Measurements from ENCODE around the gene NTN5.

The NTN5 gene

DNA sequence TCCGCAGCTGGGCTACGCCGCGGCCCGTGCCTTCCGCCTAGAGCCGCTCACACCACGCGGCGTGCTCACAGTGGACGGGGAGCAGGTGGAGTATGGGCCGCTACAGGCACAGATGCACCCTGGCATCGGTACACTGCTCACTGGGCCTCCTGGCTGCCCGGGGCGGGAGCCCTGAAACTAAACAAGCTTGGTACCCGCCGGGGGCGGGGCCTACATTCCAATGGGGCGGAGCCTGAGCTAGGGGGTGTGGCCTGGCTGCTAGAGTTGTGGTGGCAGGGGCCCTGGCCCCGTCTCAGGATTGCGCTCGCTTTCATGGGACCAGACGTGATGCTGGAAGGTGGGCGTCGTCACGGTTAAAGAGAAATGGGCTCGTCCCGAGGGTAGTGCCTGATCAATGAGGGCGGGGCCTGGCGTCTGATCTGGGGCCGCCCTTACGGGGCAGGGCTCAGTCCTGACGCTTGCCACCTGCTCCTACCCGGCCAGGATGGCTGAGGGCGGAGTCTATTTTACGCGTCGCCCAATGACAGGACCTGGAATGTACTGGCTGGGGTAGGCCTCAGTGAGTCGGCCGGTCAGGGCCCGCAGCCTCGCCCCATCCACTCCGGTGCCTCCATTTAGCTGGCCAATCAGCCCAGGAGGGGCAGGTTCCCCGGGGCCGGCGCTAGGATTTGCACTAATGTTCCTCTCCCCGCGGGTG lies 43.1 kb downstream of the NTN5 start:
- no peak for DNase-seq (ENCODE audit: extremely low read depth, insufficient read length)
- no peak overlapping the region for H3K4me3 ChIP-seq (replicated peaks; ENCODE audit: low read depth, low read length)
- H3K36me3 ChIP-seq (ENCODE audit: control insufficient read depth, insufficient read depth, low read length), result peaks cover 10% of the 10 kb centered on the region
- H3K27me3 ChIP-seq (replicated peaks; ENCODE audit: control insufficient read depth, insufficient read depth, low read length), result no peaks in the 10 kb centered on the region
- TF ChIP-seq, protein P1, sequence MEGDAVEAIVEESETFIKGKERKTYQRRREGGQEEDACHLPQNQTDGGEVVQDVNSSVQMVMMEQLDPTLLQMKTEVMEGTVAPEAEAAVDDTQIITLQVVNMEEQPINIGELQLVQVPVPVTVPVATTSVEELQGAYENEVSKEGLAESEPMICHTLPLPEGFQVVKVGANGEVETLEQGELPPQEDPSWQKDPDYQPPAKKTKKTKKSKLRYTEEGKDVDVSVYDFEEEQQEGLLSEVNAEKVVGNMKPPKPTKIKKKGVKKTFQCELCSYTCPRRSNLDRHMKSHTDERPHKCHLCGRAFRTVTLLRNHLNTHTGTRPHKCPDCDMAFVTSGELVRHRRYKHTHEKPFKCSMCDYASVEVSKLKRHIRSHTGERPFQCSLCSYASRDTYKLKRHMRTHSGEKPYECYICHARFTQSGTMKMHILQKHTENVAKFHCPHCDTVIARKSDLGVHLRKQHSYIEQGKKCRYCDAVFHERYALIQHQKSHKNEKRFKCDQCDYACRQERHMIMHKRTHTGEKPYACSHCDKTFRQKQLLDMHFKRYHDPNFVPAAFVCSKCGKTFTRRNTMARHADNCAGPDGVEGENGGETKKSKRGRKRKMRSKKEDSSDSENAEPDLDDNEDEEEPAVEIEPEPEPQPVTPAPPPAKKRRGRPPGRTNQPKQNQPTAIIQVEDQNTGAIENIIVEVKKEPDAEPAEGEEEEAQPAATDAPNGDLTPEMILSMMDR (IDR thresholded peaks at IDR 0.05; ENCODE audit: insufficient read depth, low read length, poor library complexity, severe bottlenecking), result no peak

- Histone ChIP-seq H3K4me3 (replicated peaks; ENCODE audit: low read depth, low read length) (no peak overlapping the region), H3K36me3 (ENCODE audit: control insufficient read depth, insufficient read depth, low read length) (peaks cover 10% of the 10 kb centered on the region), H3K27me3 (replicated peaks; ENCODE audit: control insufficient read depth, insufficient read depth, low read length) (no peaks in the 10 kb centered on the region)
- DNase-seq (ENCODE audit: extremely low read depth, insufficient read length), result no peak
- TF ChIP-seq, protein P1 (IDR thresholded peaks at IDR 0.05; ENCODE audit: insufficient read depth, low read length, poor library complexity, severe bottlenecking), result no peak
These were observed 43.6 kb downstream of the NTN5 start for GRCh38 chr19:48629297-48629598.

- DNase-seq (ENCODE audit: extremely low read depth, insufficient read length), result no peak
- H3K36me3 ChIP-seq (ENCODE audit: control insufficient read depth, insufficient read depth, low read length), result peaks cover 10% of the 10 kb centered on the region
- no peak overlapping the region for H3K4me3 ChIP-seq (replicated peaks; ENCODE audit: low read depth, low read length)
- H3K27me3 ChIP-seq (replicated peaks; ENCODE audit: control insufficient read depth, insufficient read depth, low read length), result no peaks in the 10 kb centered on the region
- TF ChIP-seq, protein P1 (IDR thresholded peaks at IDR 0.05; ENCODE audit: insufficient read depth, low read length, poor library complexity, severe bottlenecking), result no peak
These were observed 44.1 kb downstream of the NTN5 start for GRCh38 chr19:48628486-48629296.

- Histone ChIP-seq H3K4me3 (replicated peaks; ENCODE audit: low read depth, low read length) (no peak overlapping the region), H3K36me3 (ENCODE audit: control insufficient read depth, insufficient read depth, low read length) (peaks cover 10% of the 10 kb centered on the region), H3K27me3 (replicated peaks; ENCODE audit: control insufficient read depth, insufficient read depth, low read length) (no peaks in the 10 kb centered on the region)
- no peak for DNase-seq (ENCODE audit: extremely low read depth, insufficient read length)
- TF ChIP-seq, protein P1 (IDR thresholded peaks at IDR 0.05; ENCODE audit: insufficient read depth, low read length, poor library complexity, severe bottlenecking), result no peak
These were observed 44.9 kb downstream of the NTN5 start for GRCh38 chr19:48627865-48628314.

- DNase-seq (ENCODE audit: extremely low read depth, insufficient read length), result no peak
- H3K36me3 ChIP-seq (ENCODE audit: control insufficient read depth, insufficient read depth, low read length), result peaks cover 10% of the 10 kb centered on the region
- TF ChIP-seq, protein P1 (IDR thresholded peaks at IDR 0.05; ENCODE audit: insufficient read depth, low read length, poor library complexity, severe bottlenecking), result no peak
- no peaks in the 10 kb centered on the region for H3K27me3 ChIP-seq (replicated peaks; ENCODE audit: control insufficient read depth, insufficient read depth, low read length)
- H3K4me3 ChIP-seq (replicated peaks; ENCODE audit: low read depth, low read length), result no peak overlapping the region
These were observed 45.5 kb downstream of the NTN5 start for GRCh38 chr19:48627201-48627864.

Data from GM06990 (cell line).